ENCODE results near the gene ZDHHC14. TPM values are rescaled to one million over a fixed set of nuclear protein-coding genes. Genes with fewer than 3 reads are reported as not detected.

ZDHHC14 gene
- total RNA-seq, 2 experiments from 2014 or later: 1.7 to 2.5 TPM

- H3K9me3 Mint-ChIP-seq: no peaks in the 10 kb centered on the region
- intact Hi-C loops (cut with micrococcal nuclease): no loop called here
- no peak for ATAC-seq
- no peak overlapping the region for H3K27ac Mint-ChIP-seq
- POLR2A ChIA-PET: no interaction called here
- no peaks in the 10 kb centered on the region for H3K27me3 Mint-ChIP-seq
- CTCF ChIA-PET: interaction anchor here (1.1 to 2.5 kb wide), 3 partner anchors 10 to 72 kb away, joined by 3 to 13 read pairs (median 3); no protein-coding TSS in a partner anchor
- no peak for TF ChIP-seq CTCF (IDR thresholded peaks at IDR 0.05)
- H3K36me3 Mint-ChIP-seq (ENCODE audit: low read depth): no peaks in the 10 kb centered on the region
- no peaks in the 10 kb centered on the region for H3K4me1 Mint-ChIP-seq (ENCODE audit: low read depth)
- no peak for DNase-seq
- H3K4me3 Mint-ChIP-seq: no peak overlapping the region
These were observed 275.5 kb downstream of the ZDHHC14 start for GRCh38 chr6:157656437-157656997.

- ChIA-PET CTCF (interaction anchor here (2.5 kb wide), 1 partner anchor 8 kb away, joined by 13 read pairs; no protein-coding TSS in a partner anchor), POLR2A (no interaction called here)
- DNase-seq (no peak), ATAC-seq (no peak)
- H3K27ac Mint-ChIP-seq: no peak overlapping the region
- H3K4me1 Mint-ChIP-seq (ENCODE audit: low read depth): no peaks in the 10 kb centered on the region
- H3K36me3 Mint-ChIP-seq (ENCODE audit: low read depth): no peaks in the 10 kb centered on the region
- H3K27me3 Mint-ChIP-seq: no peaks in the 10 kb centered on the region
- H3K9me3 Mint-ChIP-seq: no peaks in the 10 kb centered on the region
- H3K4me3 Mint-ChIP-seq: no peak overlapping the region
- TF ChIP-seq CTCF (IDR thresholded peaks at IDR 0.05): no peak
- intact Hi-C loops (cut with micrococcal nuclease): no loop called here
These were observed 276.8 kb downstream of the ZDHHC14 start for GRCh38 chr6:157657754-157658153.

- ATAC-seq: no peak
- no peak for TF ChIP-seq CTCF (IDR thresholded peaks at IDR 0.05)
- no peak for DNase-seq
- ChIA-PET POLR2A (no interaction called here), CTCF (interaction anchor here (2.5 kb wide), 1 partner anchor 8 kb away, joined by 13 read pairs; no protein-coding TSS in a partner anchor)
- intact Hi-C loops (cut with micrococcal nuclease): no loop called here
- no peaks in the 10 kb centered on the region for H3K36me3 Mint-ChIP-seq (ENCODE audit: low read depth)
- H3K27me3 Mint-ChIP-seq: no peaks in the 10 kb centered on the region
- H3K4me1 Mint-ChIP-seq (ENCODE audit: low read depth): no peaks in the 10 kb centered on the region
- H3K27ac Mint-ChIP-seq: no peak overlapping the region
- H3K4me3 Mint-ChIP-seq: no peak overlapping the region
- H3K9me3 Mint-ChIP-seq: no peaks in the 10 kb centered on the region
These were observed 277.3 kb downstream of the ZDHHC14 start for GRCh38 chr6:157658301-157658700.

GRCh38 chr6:157659536-157660271 is 278.7 kb downstream of the ZDHHC14 start:
- H3K27me3 Mint-ChIP-seq: no peaks in the 10 kb centered on the region
- CTCF ChIA-PET: interaction anchor here (1.1 to 1.7 kb wide), 2 partner anchors 10 to 42 kb away, joined by 4 read pairs; no protein-coding TSS in a partner anchor
- no peak overlapping the region for H3K4me3 Mint-ChIP-seq
- intact Hi-C loops (cut with micrococcal nuclease): no loop called here
- TF ChIP-seq CTCF (IDR thresholded peaks at IDR 0.05): no peak
- POLR2A ChIA-PET: interaction anchor here (0.6 kb wide), 1 partner anchor 208 kb away, joined by 3 read pairs; no protein-coding TSS in a partner anchor
- no peak for DNase-seq
- ATAC-seq: no peak
- H3K9me3 Mint-ChIP-seq: no peaks in the 10 kb centered on the region
- no peaks in the 10 kb centered on the region for H3K36me3 Mint-ChIP-seq (ENCODE audit: low read depth)
- H3K27ac Mint-ChIP-seq: no peak overlapping the region
- no peaks in the 10 kb centered on the region for H3K4me1 Mint-ChIP-seq (ENCODE audit: low read depth)

- H3K4me3 Mint-ChIP-seq: no peak overlapping the region
- DNase-seq (no peak), ATAC-seq (no peak)
- no peaks in the 10 kb centered on the region for H3K27me3 Mint-ChIP-seq
- H3K4me1 Mint-ChIP-seq (ENCODE audit: low read depth): no peaks in the 10 kb centered on the region
- H3K27ac Mint-ChIP-seq: no peak overlapping the region
- ChIA-PET POLR2A (no interaction called here), CTCF (interaction anchor here (1.0 kb wide), 1 partner anchor 36 kb away, joined by 3 read pairs; no protein-coding TSS in a partner anchor)
- H3K36me3 Mint-ChIP-seq (ENCODE audit: low read depth): no peaks in the 10 kb centered on the region
- intact Hi-C loops (cut with micrococcal nuclease): no loop called here
- no peak for TF ChIP-seq CTCF (IDR thresholded peaks at IDR 0.05)
- H3K9me3 Mint-ChIP-seq: no peaks in the 10 kb centered on the region
These were observed 279.4 kb downstream of the ZDHHC14 start for GRCh38 chr6:157660414-157660813.

Measured in activated CD8-positive, alpha-beta T cell treated with anti-CD3 and anti-CD28 coated beads for 36 hours (primary cell).